Measurements from ENCODE around the gene INSIG2.

INSIG2 gene

DNA sequence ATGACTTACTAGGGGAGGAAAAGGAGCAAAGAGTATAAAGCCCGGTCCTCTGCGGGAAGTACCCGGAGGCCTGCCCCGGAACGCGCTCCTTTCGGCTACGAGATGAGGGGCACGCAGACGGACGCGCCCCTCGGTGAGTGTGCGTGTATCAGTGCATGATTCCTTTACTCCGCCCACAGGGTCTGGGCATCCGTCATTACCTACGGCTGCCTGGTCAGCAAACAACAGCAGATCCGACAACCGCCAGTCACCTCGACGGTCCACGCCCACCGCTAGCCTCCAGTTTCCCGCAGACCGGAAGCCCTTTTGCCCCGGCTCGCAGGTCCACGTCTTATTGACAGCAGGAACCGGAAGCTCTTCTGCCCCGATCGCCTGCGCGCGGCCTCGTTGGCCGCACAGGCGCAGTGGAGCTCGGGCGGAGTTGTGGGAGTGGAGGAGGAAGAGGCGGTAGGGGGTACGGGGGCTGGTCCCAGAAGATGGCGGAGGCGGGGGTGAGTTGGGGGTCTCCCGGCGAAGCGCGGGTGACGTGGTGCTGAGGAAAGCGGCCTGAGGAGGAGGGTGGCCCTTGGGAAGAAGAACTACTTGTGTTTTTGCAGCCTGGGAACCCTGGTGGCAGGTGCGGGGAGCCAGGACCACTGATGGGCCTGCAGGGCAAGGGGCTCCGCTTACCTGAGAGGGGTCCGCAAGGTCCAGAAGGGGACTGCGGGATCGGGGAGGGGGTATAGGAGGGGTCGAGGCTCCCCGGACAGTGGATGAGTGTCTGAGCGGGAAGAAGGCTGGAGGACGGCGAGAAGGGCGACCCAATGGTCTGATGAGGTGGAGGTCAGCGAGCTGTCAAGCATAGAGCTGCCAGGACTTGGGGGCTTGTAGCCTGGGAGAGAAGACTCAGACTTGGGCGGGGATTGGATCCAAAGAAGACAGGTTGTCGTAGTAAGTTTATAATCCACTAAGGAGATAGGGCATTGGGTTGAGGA lies at the start of gene INSIG2:
INSIG2 (plus strand) TSS at position 421 of the 974 bp plus-strand sequence. CDS start 8,086 bp downstream, outside the sequence.
- DNase-seq (ENCODE audit: low read depth) = peak; percentile 96
- peak within 1 kb of the TSS; percentile 91 for H3K4me3 ChIP-seq (replicated peaks; ENCODE audit: low read depth, low read length)
- TF ChIP-seq, protein P1, sequence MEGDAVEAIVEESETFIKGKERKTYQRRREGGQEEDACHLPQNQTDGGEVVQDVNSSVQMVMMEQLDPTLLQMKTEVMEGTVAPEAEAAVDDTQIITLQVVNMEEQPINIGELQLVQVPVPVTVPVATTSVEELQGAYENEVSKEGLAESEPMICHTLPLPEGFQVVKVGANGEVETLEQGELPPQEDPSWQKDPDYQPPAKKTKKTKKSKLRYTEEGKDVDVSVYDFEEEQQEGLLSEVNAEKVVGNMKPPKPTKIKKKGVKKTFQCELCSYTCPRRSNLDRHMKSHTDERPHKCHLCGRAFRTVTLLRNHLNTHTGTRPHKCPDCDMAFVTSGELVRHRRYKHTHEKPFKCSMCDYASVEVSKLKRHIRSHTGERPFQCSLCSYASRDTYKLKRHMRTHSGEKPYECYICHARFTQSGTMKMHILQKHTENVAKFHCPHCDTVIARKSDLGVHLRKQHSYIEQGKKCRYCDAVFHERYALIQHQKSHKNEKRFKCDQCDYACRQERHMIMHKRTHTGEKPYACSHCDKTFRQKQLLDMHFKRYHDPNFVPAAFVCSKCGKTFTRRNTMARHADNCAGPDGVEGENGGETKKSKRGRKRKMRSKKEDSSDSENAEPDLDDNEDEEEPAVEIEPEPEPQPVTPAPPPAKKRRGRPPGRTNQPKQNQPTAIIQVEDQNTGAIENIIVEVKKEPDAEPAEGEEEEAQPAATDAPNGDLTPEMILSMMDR (IDR thresholded peaks at IDR 0.05; ENCODE audit: low read length, missing control alignments) = no peak

DNA sequence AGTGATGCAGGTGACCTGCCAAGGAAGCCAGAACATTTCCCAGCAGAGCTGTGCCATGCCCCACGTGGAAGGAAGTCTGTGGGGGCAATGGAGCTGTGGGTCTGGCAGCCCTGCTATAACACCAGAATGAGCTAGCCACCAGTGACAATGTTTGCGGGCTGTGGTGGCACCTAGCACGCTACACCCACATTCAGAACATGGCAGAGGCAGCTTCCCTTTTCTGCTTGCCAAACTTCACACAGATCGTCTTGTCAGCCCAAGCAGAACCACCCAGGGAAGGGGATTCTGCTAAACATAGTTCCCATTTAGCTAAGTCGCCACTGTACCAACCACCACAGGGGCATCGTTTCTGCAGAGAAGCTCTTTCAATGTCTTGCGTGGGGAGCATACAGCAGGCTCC lies 47.4 kb upstream of the INSIG2 start:
- DNase-seq (ENCODE audit: low read depth) = no peak
- TF ChIP-seq, protein P1 (IDR thresholded peaks at IDR 0.05; ENCODE audit: low read length, missing control alignments) = no peak
- H3K4me3 ChIP-seq (replicated peaks; ENCODE audit: low read depth, low read length) = no peak overlapping the region

DNA sequence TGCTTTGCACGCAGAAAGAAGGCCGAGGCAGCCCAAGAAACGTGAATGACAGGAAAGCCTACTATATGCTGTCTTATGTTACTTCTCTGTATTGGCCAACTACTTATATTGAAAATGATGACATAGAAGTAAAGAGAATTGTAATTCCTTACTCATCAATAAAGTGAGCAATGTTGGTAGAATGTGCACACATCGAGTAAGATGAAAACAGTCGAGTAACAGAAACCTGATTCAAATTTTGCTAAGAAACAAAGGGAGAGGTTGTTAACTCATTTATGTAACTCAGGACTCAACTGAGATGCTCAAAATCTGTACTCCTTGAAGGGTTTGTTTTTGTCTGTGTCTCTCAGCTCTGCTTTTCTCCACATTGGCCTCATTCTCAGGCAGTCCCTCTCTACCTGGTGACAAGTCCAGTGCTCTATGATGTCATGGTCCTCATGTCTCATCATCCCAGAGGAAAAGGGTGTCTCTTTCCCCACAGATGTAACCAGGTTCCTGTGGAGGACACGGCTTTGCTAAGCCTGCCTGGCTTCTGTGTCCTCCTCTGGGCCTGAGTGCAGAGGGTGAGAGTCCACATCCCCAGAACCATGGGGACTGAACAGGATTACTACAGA lies 44.1 kb upstream of the INSIG2 start:
- TF ChIP-seq, protein P1 (IDR thresholded peaks at IDR 0.05; ENCODE audit: low read length, missing control alignments) = no peak
- DNase-seq (ENCODE audit: low read depth) = no peak
- H3K4me3 ChIP-seq (replicated peaks; ENCODE audit: low read depth, low read length) = no peak overlapping the region

DNA sequence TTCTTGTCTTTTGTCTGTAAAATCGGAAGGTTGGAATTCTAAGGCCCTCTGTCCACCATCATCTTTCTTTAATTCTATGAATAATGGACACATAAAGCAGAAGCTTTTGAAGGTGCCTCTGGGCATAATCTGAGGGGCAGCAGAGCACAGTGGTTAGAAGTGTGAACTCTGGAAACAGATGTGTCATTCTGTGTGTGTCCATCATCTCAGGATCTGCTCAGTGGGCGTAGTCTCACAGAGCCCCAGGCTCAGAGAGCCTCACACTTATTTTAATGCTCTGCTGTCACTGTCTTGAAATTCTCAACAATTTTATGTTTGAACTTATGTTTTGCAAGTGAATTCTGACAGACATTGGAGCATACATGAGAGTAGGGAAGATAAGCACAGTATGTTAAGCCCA lies 43.4 kb upstream of the INSIG2 start:
- TF ChIP-seq, protein P1 (IDR thresholded peaks at IDR 0.05; ENCODE audit: low read length, missing control alignments) = no peak
- H3K4me3 ChIP-seq (replicated peaks; ENCODE audit: low read depth, low read length) = no peak overlapping the region
- DNase-seq (ENCODE audit: low read depth) = no peak

DNA sequence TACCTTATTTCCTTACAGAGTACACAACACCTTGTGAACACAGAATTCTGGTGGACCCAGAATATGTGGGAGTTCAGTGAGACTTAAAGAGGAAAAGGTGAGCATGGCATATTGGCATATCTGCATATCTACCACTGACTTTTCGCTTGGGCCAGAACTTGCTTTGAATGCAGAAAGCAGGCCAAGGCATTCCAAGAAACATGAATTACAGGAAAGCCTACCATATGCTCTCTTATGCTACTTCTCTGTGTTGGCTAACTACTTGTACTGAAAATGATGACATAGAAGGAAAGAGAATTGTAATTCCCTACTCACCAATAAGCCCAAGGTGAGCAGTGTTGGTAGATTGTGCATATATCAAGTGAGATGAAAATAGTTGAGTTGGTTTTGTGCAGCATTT lies 43.0 kb upstream of the INSIG2 start:
- DNase-seq (ENCODE audit: low read depth) = no peak
- TF ChIP-seq, protein P1 (IDR thresholded peaks at IDR 0.05; ENCODE audit: low read length, missing control alignments) = no peak
- no peak overlapping the region for H3K4me3 ChIP-seq (replicated peaks; ENCODE audit: low read depth, low read length)

DNA sequence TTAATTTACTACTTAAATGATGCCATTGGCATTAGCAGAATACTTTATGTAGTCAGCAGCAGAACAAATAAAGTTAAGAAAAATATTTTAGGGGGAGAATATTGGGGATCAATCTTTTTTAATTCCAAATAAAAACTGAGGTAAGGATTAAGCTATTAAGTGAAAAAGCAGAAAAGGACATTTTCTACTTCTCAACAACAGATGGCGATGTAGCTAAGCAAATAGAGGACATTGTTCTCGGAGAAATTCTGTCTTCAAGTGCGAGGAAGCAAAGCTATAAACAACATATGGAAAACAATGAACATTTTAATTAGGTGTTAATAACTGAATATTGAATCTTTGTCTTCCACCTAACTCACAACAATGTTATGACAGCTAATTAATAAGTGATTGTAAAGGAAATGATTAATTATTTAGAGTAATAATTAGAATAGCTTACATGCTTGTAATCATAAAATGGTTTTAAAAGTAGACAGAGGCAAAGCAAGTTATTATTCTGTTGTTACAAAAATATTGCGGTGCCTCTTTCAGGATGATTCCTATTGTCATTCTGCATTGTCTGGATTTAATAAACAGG lies 41.5 kb upstream of the INSIG2 start:
- TF ChIP-seq, protein P1 (IDR thresholded peaks at IDR 0.05; ENCODE audit: low read length, missing control alignments) = peak; percentile 70
- DNase-seq (ENCODE audit: low read depth) = peak; percentile 69
- H3K4me3 ChIP-seq (replicated peaks; ENCODE audit: low read depth, low read length) = no peak overlapping the region

Data from fibroblast of pulmonary artery (primary cell).